ENCODE measurements around the gene CORO1C. TPM values are rescaled to one million over a fixed set of nuclear protein-coding genes. Genes with fewer than 3 reads are reported as not detected.

CORO1C gene
- total and polyA plus RNA-seq, 4 donors: 23.2 to 58.6 (median 41.9) TPM

DNA sequence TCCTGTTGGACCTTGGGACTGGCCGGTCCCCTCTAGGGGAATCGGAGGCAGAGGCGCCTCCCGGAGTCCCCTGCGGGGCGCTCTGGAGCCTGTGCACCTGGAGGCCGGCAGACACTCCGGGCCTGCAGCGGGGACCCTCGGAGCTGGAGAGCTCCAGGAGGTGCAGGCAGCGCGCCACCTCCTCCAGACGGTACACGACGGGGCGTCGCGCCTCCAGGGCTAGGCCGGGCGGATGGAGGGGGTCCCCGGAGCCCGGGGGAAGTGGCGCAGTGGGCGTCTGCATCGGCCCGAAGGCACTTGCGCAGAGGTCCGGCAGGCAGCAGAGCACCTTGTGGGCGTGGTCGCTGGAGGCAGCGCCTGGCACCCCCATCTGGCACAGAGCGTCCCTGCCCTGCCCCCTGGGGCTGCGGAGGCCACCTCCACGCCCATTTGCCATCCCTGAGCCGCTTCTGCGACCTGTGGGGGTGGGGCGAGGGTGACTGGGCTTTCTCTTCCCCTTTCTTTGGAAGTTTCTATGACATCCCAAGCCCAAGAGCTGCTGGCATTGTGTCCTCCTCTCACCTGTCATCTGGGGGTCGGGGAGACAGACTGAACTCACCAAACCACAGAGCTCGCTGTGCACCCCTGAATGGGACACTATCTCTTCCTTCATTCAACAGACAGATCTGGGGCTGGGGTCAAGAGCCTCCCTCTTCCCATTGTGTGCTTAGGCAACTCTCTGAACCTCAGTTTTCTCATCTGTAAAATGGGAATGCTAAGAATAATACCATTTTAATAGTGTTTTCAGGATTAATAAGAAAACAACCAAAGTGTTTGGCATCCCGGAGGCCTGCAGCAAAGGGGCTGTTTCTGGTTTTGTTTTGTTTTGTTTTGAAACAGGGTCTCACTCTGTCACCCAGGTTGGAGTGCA is 37.5 kb upstream of the CORO1C start:
- H3K27ac ChIP-seq (ENCODE audit: low read depth in 1 of 2, low read length in 2 of 2): no peak overlapping the region
- H3K27me3 ChIP-seq (ENCODE audit: control insufficient read depth in 4 of 4, insufficient read depth in 4 of 4, low read length in 3 of 4): no peaks in the 10 kb centered on the region
- H3K9me3 ChIP-seq (ENCODE audit: control insufficient read depth in 4 of 4, low read length in 3 of 4): no peaks in the 10 kb centered on the region
- H3K9ac ChIP-seq (ENCODE audit: low read depth in 1 of 2, low read length in 2 of 2): no peak overlapping the region
- DNase-seq (ENCODE audit: low spot score): no peak
- H3K4me3 ChIP-seq (ENCODE audit: low read depth in 1 of 3, low read length in 3 of 3): peak overlapping the region in 2 of 3 donors; percentile 7 to 39
- TF ChIP-seq FOXA1 (IDR thresholded peaks at IDR 0.05): no peak
- TF ChIP-seq EGR1 (IDR thresholded peaks at IDR 0.05; ENCODE audit: low read depth in 2 of 2): no peak
- no peak for TF ChIP-seq HNF4G (IDR thresholded peaks at IDR 0.05)
- TF ChIP-seq RAD21 (IDR thresholded peaks at IDR 0.05): peak in 1 of 2 donors; percentile 44
- peak in 1 of 2 donors; percentile 39 for TF ChIP-seq RXRA (IDR thresholded peaks at IDR 0.05)
- TF ChIP-seq SP1 (IDR thresholded peaks at IDR 0.05): peak; percentile 61
- WGBS: 16% methylated on average over 40 of the region's 40 CpGs
- peaks cover 4 to 18% (median 11%) of the 10 kb centered on the region in 4 donors for H3K4me1 ChIP-seq (ENCODE audit: control insufficient read depth in 4 of 4, insufficient read depth in 4 of 4, low read length in 3 of 4)
- H3K36me3 ChIP-seq (ENCODE audit: control insufficient read depth in 4 of 4, insufficient read depth in 3 of 4, low read depth in 1 of 4, low read length in 3 of 4): no peaks in the 10 kb centered on the region

- DNase-seq (ENCODE audit: low spot score): no peak
- Histone ChIP-seq H3K27ac (ENCODE audit: low read depth in 1 of 2, low read length in 2 of 2) (no peak overlapping the region), H3K4me3 (ENCODE audit: low read depth in 1 of 3, low read length in 3 of 3) (no peak overlapping the region), H3K36me3 (ENCODE audit: control insufficient read depth in 4 of 4, insufficient read depth in 3 of 4, low read depth in 1 of 4, low read length in 3 of 4) (no peaks in the 10 kb centered on the region), H3K9ac (ENCODE audit: low read depth in 1 of 2, low read length in 2 of 2) (no peak overlapping the region), H3K27me3 (ENCODE audit: control insufficient read depth in 4 of 4, insufficient read depth in 4 of 4, low read length in 3 of 4) (no peaks in the 10 kb centered on the region), H3K4me1 (ENCODE audit: control insufficient read depth in 4 of 4, insufficient read depth in 4 of 4, low read length in 3 of 4) (peaks cover 0 to 10% (median 7%) of the 10 kb centered on the region in 4 donors), H3K9me3 (ENCODE audit: control insufficient read depth in 4 of 4, low read length in 3 of 4) (no peaks in the 10 kb centered on the region)
- TF ChIP-seq HNF4G (IDR thresholded peaks at IDR 0.05): no peak
- TF ChIP-seq EGR1 (IDR thresholded peaks at IDR 0.05; ENCODE audit: low read depth in 2 of 2): no peak
- no peak for TF ChIP-seq TAF1 (conservative IDR thresholded peaks at IDR 0.05)
- TF ChIP-seq, protein P1, sequence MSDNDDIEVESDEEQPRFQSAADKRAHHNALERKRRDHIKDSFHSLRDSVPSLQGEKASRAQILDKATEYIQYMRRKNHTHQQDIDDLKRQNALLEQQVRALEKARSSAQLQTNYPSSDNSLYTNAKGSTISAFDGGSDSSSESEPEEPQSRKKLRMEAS (IDR thresholded peaks at IDR 0.05): no peak
- TF ChIP-seq JUND (IDR thresholded peaks at IDR 0.05): no peak
- TF ChIP-seq, protein P2, sequence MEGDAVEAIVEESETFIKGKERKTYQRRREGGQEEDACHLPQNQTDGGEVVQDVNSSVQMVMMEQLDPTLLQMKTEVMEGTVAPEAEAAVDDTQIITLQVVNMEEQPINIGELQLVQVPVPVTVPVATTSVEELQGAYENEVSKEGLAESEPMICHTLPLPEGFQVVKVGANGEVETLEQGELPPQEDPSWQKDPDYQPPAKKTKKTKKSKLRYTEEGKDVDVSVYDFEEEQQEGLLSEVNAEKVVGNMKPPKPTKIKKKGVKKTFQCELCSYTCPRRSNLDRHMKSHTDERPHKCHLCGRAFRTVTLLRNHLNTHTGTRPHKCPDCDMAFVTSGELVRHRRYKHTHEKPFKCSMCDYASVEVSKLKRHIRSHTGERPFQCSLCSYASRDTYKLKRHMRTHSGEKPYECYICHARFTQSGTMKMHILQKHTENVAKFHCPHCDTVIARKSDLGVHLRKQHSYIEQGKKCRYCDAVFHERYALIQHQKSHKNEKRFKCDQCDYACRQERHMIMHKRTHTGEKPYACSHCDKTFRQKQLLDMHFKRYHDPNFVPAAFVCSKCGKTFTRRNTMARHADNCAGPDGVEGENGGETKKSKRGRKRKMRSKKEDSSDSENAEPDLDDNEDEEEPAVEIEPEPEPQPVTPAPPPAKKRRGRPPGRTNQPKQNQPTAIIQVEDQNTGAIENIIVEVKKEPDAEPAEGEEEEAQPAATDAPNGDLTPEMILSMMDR (IDR thresholded peaks at IDR 0.05; ENCODE audit: low read depth, low read length, missing input control): no peak
- TF ChIP-seq YY1 (IDR thresholded peaks at IDR 0.05): no peak
- no peak for TF ChIP-seq FOXA1 (IDR thresholded peaks at IDR 0.05)
- TF ChIP-seq NR2F2 (IDR thresholded peaks at IDR 0.05): no peak
- TF ChIP-seq, protein P3, sequence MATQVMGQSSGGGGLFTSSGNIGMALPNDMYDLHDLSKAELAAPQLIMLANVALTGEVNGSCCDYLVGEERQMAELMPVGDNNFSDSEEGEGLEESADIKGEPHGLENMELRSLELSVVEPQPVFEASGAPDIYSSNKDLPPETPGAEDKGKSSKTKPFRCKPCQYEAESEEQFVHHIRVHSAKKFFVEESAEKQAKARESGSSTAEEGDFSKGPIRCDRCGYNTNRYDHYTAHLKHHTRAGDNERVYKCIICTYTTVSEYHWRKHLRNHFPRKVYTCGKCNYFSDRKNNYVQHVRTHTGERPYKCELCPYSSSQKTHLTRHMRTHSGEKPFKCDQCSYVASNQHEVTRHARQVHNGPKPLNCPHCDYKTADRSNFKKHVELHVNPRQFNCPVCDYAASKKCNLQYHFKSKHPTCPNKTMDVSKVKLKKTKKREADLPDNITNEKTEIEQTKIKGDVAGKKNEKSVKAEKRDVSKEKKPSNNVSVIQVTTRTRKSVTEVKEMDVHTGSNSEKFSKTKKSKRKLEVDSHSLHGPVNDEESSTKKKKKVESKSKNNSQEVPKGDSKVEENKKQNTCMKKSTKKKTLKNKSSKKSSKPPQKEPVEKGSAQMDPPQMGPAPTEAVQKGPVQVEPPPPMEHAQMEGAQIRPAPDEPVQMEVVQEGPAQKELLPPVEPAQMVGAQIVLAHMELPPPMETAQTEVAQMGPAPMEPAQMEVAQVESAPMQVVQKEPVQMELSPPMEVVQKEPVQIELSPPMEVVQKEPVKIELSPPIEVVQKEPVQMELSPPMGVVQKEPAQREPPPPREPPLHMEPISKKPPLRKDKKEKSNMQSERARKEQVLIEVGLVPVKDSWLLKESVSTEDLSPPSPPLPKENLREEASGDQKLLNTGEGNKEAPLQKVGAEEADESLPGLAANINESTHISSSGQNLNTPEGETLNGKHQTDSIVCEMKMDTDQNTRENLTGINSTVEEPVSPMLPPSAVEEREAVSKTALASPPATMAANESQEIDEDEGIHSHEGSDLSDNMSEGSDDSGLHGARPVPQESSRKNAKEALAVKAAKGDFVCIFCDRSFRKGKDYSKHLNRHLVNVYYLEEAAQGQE (IDR thresholded peaks at IDR 0.05): no peak
- TF ChIP-seq HNF4A (conservative IDR thresholded peaks at IDR 0.05): no peak
- no peak for TF ChIP-seq GABPA (IDR thresholded peaks at IDR 0.05 in 1 of 2, conservative IDR thresholded peaks at IDR 0.05 in 1 of 2)
- TF ChIP-seq FOXA2 (IDR thresholded peaks at IDR 0.05): no peak
- TF ChIP-seq ZBTB33 (IDR thresholded peaks at IDR 0.05): no peak
- 93% methylated on average over 6 of the region's 6 CpGs for WGBS
These were observed 35.0 kb upstream of the CORO1C start for GRCh38 chr12:108766294-108766693.

Measured in liver (tissue), 9 donors.